ENCODE measurements around the gene SERGEF. TPM values are rescaled to one million over a fixed set of nuclear protein-coding genes. Genes with fewer than 3 reads are reported as not detected.

SERGEF gene
- total RNA-seq, 4 donors from 2014 or later: 32.0 to 50.2 (median 37.6) TPM

GRCh38 chr11:17771415-17771814, 241.4 kb downstream of the SERGEF start:
- Histone ChIP-seq H3K27ac (replicated peaks in 1 of 4) (no peak overlapping the region), H3K9me3 (no peaks in the 10 kb centered on the region), H3K4me1 (no peaks in the 10 kb centered on the region), H3K4me3 (no peak overlapping the region), H3K27me3 (no peaks in the 10 kb centered on the region), H3K36me3 (no peaks in the 10 kb centered on the region)
- no peak for DNase-seq (ENCODE audit: extremely low spot score)
- TF ChIP-seq POLR2AphosphoS5 (IDR thresholded peaks at IDR 0.05) (no peak), CTCF (IDR thresholded peaks at IDR 0.05) (no peak), POLR2A (IDR thresholded peaks at IDR 0.05; ENCODE audit: low read depth) (no peak), EP300 (IDR thresholded peaks at IDR 0.05) (no peak)
- intact Hi-C loops (cut with DNase I): no loop called here
- WGBS: 93% methylated on average over 17 of the region's 17 CpGs

GRCh38 chr11:17770917-17771316, 241.9 kb downstream of the SERGEF start:
- DNase-seq (ENCODE audit: extremely low spot score): no peak
- Histone ChIP-seq H3K27ac (replicated peaks in 1 of 4) (no peak overlapping the region), H3K4me3 (no peak overlapping the region), H3K27me3 (no peaks in the 10 kb centered on the region), H3K36me3 (no peaks in the 10 kb centered on the region), H3K4me1 (no peaks in the 10 kb centered on the region), H3K9me3 (no peaks in the 10 kb centered on the region)
- TF ChIP-seq POLR2A (IDR thresholded peaks at IDR 0.05; ENCODE audit: low read depth): no peak
- no peak for TF ChIP-seq EP300 (IDR thresholded peaks at IDR 0.05)
- no peak for TF ChIP-seq CTCF (IDR thresholded peaks at IDR 0.05)
- no peak for TF ChIP-seq POLR2AphosphoS5 (IDR thresholded peaks at IDR 0.05)
- intact Hi-C loops (cut with DNase I): no loop called here

GRCh38 chr11:17770048-17770652, 242.7 kb downstream of the SERGEF start:
- H3K4me1 ChIP-seq: no peaks in the 10 kb centered on the region
- TF ChIP-seq EP300 (IDR thresholded peaks at IDR 0.05) (no peak), CTCF (IDR thresholded peaks at IDR 0.05) (no peak), POLR2A (IDR thresholded peaks at IDR 0.05; ENCODE audit: low read depth) (no peak), POLR2AphosphoS5 (IDR thresholded peaks at IDR 0.05) (no peak)
- WGBS: 65% methylated on average over 9 of the region's 9 CpGs
- H3K27ac ChIP-seq (replicated peaks in 1 of 4): no peak overlapping the region
- no peaks in the 10 kb centered on the region for H3K36me3 ChIP-seq
- no peak for DNase-seq (ENCODE audit: extremely low spot score)
- H3K27me3 ChIP-seq: no peaks in the 10 kb centered on the region
- H3K4me3 ChIP-seq: no peak overlapping the region
- no peaks in the 10 kb centered on the region for H3K9me3 ChIP-seq
- intact Hi-C loops (cut with DNase I): no loop called here

- intact Hi-C loops (cut with DNase I): loop anchor here (10.0 kb wide), 1 partner anchor 206 kb away; no protein-coding TSS in a partner anchor
- Histone ChIP-seq H3K27me3 (peaks cover 0 to 7% (median 0%) of the 10 kb centered on the region in 4 donors), H3K4me1 (no peaks in the 10 kb centered on the region), H3K9me3 (no peaks in the 10 kb centered on the region), H3K4me3 (no peak overlapping the region), H3K36me3 (no peaks in the 10 kb centered on the region), H3K27ac (replicated peaks in 1 of 4) (no peak overlapping the region)
- TF ChIP-seq POLR2A (IDR thresholded peaks at IDR 0.05; ENCODE audit: low read depth): no peak
- TF ChIP-seq CTCF (IDR thresholded peaks at IDR 0.05): no peak
- no peak for TF ChIP-seq EP300 (IDR thresholded peaks at IDR 0.05)
- TF ChIP-seq POLR2AphosphoS5 (IDR thresholded peaks at IDR 0.05): no peak
- no peak for DNase-seq (ENCODE audit: extremely low spot score)
- WGBS: 96% methylated on average over 1 of the region's 1 CpG
Observed at GRCh38 chr11:17769218-17769617, 243.6 kb downstream of the SERGEF start.

- Histone ChIP-seq H3K27me3 (peaks cover 0 to 7% (median 0%) of the 10 kb centered on the region in 4 donors), H3K27ac (replicated peaks in 1 of 4) (no peak overlapping the region), H3K4me3 (no peak overlapping the region), H3K36me3 (no peaks in the 10 kb centered on the region), H3K4me1 (no peaks in the 10 kb centered on the region), H3K9me3 (no peaks in the 10 kb centered on the region)
- intact Hi-C loops (cut with DNase I): loop anchor here (10.0 kb wide), 1 partner anchor 206 kb away; no protein-coding TSS in a partner anchor
- WGBS: 95% methylated on average over 7 of the region's 7 CpGs
- TF ChIP-seq EP300 (IDR thresholded peaks at IDR 0.05): no peak
- no peak for TF ChIP-seq POLR2AphosphoS5 (IDR thresholded peaks at IDR 0.05)
- no peak for TF ChIP-seq POLR2A (IDR thresholded peaks at IDR 0.05; ENCODE audit: low read depth)
- no peak for TF ChIP-seq CTCF (IDR thresholded peaks at IDR 0.05)
- no peak for DNase-seq (ENCODE audit: extremely low spot score)
Observed at GRCh38 chr11:17768547-17768946, 244.3 kb downstream of the SERGEF start.

Data from esophagus muscularis mucosa (tissue), 4 donors.